Lung (tissue), 4 donors: Measurements from ENCODE around the gene LRRC8B. TPM values are rescaled to one million over a fixed set of nuclear protein-coding genes. Genes with fewer than 3 reads are reported as not detected.

Experiments
- polyA plus RNA-seq, 2 donors: library from polyadenylated mRNA; stranded (reverse); fragments of 200-250 nt; gene quantifications; one replicate each; pipeline ENCODE4 v1.2.1, GENCODE V29; 2013
- total RNA-seq, 2 donors: library from RNA; depleted of rRNA in 1 of 2; stranded (reverse); fragments of >200 nt in 1 of 2; gene quantifications; one replicate each; pipeline ENCODE4 v1.2.1, GENCODE V29; 2014 to 2021
- donor health status: Bipolar disorder and iron deficiency.
- donor health status: healthy.
- donor health status: DM: yes; HTN: yes; CAD: no.

Gene LRRC8B
- total and polyA plus RNA-seq, 4 donors = 4.3 to 22.8 (median 11.0) TPM

Other genes with a start within 250 kb of the LRRC8B start
- 1 to 10 TPM in 1 of 2 donors, under 1 TPM in 1; 0.98 to 1.3 TPM for gene GBP6, start 160.8 kb upstream of the LRRC8B start, total RNA-seq
- gene GBP6, start 160.8 kb upstream of the LRRC8B start, polyA plus RNA-seq = 1 to 10 TPM in 1 of 2 donors, under 1 TPM in 1; 0.61 to 1.3 TPM
- gene LRRC8C, start 108.3 kb downstream of the LRRC8B start, total RNA-seq = 10 to 100 TPM in 1 of 2 donors, 1 to 10 TPM in 1; 8.9 to 11.7 TPM
- 1 to 10 TPM; 3.3 to 5.0 TPM for gene LRRC8C, start 108.3 kb downstream of the LRRC8B start, polyA plus RNA-seq